Left hindlimb (tissue), 1 donor: Measurements from ENCODE around the gene RAET1L.
"Not testable (repeated sequence)": the region's sequence is repeated elsewhere in the genome, so short reads cannot be mapped to it uniquely, and the experiment has no call there.

Source experiments
- DNase-seq: peaks from one replicate; pipeline ENCODE4 v3.0.0-alpha.2; 2018

Gene RAET1L

GRCh38 chr6:150025201-150025917 lies at the start of gene RAET1L:
Gene RAET1L, minus strand, starts transcription at chr6:150025532. Its CDS starts 61 bp downstream, at chr6:150025471.
- DNase-seq = peak; percentile 70

- DNase-seq = no peak
These were observed 49.7 kb upstream of the RAET1L start for GRCh38 chr6:150075034-150075421.

- not testable (repeated sequence) for DNase-seq
These were observed 49.2 kb upstream of the RAET1L start for GRCh38 chr6:150074396-150075033.

GRCh38 chr6:150072201-150072600 lies 46.9 kb upstream of the RAET1L start:
- DNase-seq = no peak

- DNase-seq = no peak
These were observed 45.0 kb upstream of the RAET1L start for GRCh38 chr6:150070236-150070818.

GRCh38 chr6:150069706-150070105 lies 44.4 kb upstream of the RAET1L start:
- no peak for DNase-seq

GRCh38 chr6:150068720-150069648 lies 43.7 kb upstream of the RAET1L start, which contains the start of gene ULBP3:
Gene ULBP3, minus strand, starts transcription at chr6:150069121. Its CDS starts 55 bp downstream, at chr6:150069066.
- DNase-seq = peak; percentile 95

GRCh38 chr6:150068151-150068550 lies 42.8 kb upstream of the RAET1L start:
- no peak for DNase-seq

- DNase-seq = no peak
These were observed 39.8 kb upstream of the RAET1L start for GRCh38 chr6:150065083-150065482.

GRCh38 chr6:150063640-150064039 lies 38.3 kb upstream of the RAET1L start:
- DNase-seq = no peak

GRCh38 chr6:150059973-150060372 lies 34.6 kb upstream of the RAET1L start:
- not testable (repeated sequence) for DNase-seq

GRCh38 chr6:150058986-150059385 lies 33.7 kb upstream of the RAET1L start:
- DNase-seq = no peak

- DNase-seq = no peak
These were observed 33.0 kb upstream of the RAET1L start for GRCh38 chr6:150058231-150058792.

GRCh38 chr6:150057501-150057951 lies 32.2 kb upstream of the RAET1L start:
- DNase-seq = no peak

GRCh38 chr6:150056916-150057315 lies 31.6 kb upstream of the RAET1L start:
- DNase-seq = no peak

GRCh38 chr6:150056156-150056555 lies 30.8 kb upstream of the RAET1L start:
- DNase-seq = no peak

GRCh38 chr6:150055131-150055530 lies 29.8 kb upstream of the RAET1L start:
- DNase-seq = no peak

GRCh38 chr6:150053450-150053849 lies 28.1 kb upstream of the RAET1L start:
- DNase-seq = no peak

GRCh38 chr6:150050846-150051245 lies 25.5 kb upstream of the RAET1L start:
- DNase-seq = no peak

- DNase-seq = no peak
These were observed 22.8 kb upstream of the RAET1L start for GRCh38 chr6:150048099-150048498.

GRCh38 chr6:150046943-150047342 lies 21.6 kb upstream of the RAET1L start:
- no peak for DNase-seq

- no peak for DNase-seq
These were observed 19.4 kb upstream of the RAET1L start for GRCh38 chr6:150044621-150045145.
